IMR-90 (cell line): ENCODE data around the gene SLIT3. TPM values are rescaled to one million over a fixed set of nuclear protein-coding genes. Genes with fewer than 3 reads are reported as not detected.
A peak's percentile ranks its signal among the peaks of the same experiment; 100 is the strongest.

ENCODE experiments used
- ATAC-seq: fragments of 200-7000 bp; cut with Tn5 transposase; 2 replicates; pipeline ENCODE4 v1.9.1; 2020; ENCODE audit warnings: low read depth, mild to moderate bottlenecking, moderate library complexity
- BruUV-seq: library from RNA; stranded (reverse); fragments of 400-500 nt; replicated peaks from 2 replicates; lab custom pipeline; 2021; lab: Mats Ljungman, UMichigan
- CTCF ChIA-PET: fragments of 300-600 bp; formaldehyde crosslinking; extraction: SDS; loops from one replicate; lab custom pipeline; 2021; ENCODE audit warnings: antibody characterized with exemption; lab: Yijun Ruan, JAX
- POLR2A ChIA-PET: fragments of 300-600 bp; sonication (Branson Sonifier 250); formaldehyde crosslinking; loops from one replicate; lab custom pipeline; 2022; ENCODE audit warnings: antibody characterized with exemption; ENCODE audit not compliant: unreplicated experiment; lab: Charles Lee
- DNase-seq: peaks from one replicate; pipeline ENCODE4 v3.0.0; 2013
- H2AFZ ChIP-seq: replicated peaks from 2 replicates; pipeline ENCODE3; 2013; ENCODE audit warnings: low read length, mild to moderate bottlenecking; ENCODE audit not compliant: poor library complexity
- H2AK5ac ChIP-seq: 2 replicates; pipeline ENCODE4 v1.6.1; 2013; ENCODE audit warnings: low read depth, low read length, inconsistent platforms
- H2AK9ac ChIP-seq: replicated peaks from 2 replicates; pipeline ENCODE3; 2013; ENCODE audit warnings: mild to moderate bottlenecking, low read depth, low read length, moderate library complexity; ENCODE audit not compliant: poor library complexity
- H2BK120ac ChIP-seq: 2 replicates; pipeline ENCODE4 v1.6.1; 2013; ENCODE audit warnings: low read depth, low read length, inconsistent platforms
- H2BK15ac ChIP-seq: 3 replicates; pipeline ENCODE4 v1.6.1; 2013; ENCODE audit warnings: low read depth, low read length, inconsistent platforms
- H2BK20ac ChIP-seq: 2 replicates; pipeline ENCODE4 v1.6.1; 2013; ENCODE audit warnings: low read depth, mild to moderate bottlenecking, inconsistent platforms, low read length, moderate library complexity
- H2BK5ac ChIP-seq: 2 replicates; pipeline ENCODE4 v1.6.1; 2013; ENCODE audit warnings: mild to moderate bottlenecking, low read depth, low read length, inconsistent platforms; ENCODE audit not compliant: poor library complexity, severe bottlenecking
- H3K14ac ChIP-seq: replicated peaks from 2 replicates; pipeline ENCODE4 v1.6.1; 2013; ENCODE audit warnings: low read depth, low read length, inconsistent platforms
- H3K18ac ChIP-seq: 2 replicates; pipeline ENCODE4 v1.6.1; 2013; ENCODE audit warnings: low read depth, low read length, control low read depth
- H3K23ac ChIP-seq: 2 replicates; pipeline ENCODE4 v1.6.1; 2013; ENCODE audit warnings: low read depth, low read length, inconsistent platforms
- H3K27ac ChIP-seq: 2 replicates; pipeline ENCODE4 v1.5.1; 2013; ENCODE audit warnings: mild to moderate bottlenecking, control low read depth, low read length; ENCODE audit not compliant: insufficient read depth
- H3K27me3 ChIP-seq: 2 replicates; pipeline ENCODE4 v1.6.1; 2013; ENCODE audit warnings: low read length; ENCODE audit not compliant: control insufficient read depth, insufficient read depth
- H3K36me3 ChIP-seq: 2 replicates; pipeline ENCODE4 v1.6.1; 2013; ENCODE audit warnings: low read length, mixed read lengths; ENCODE audit not compliant: control insufficient read depth, insufficient read depth
- H3K4ac ChIP-seq: 2 replicates; pipeline ENCODE4 v1.6.1; 2013; ENCODE audit warnings: low read depth, low read length, inconsistent platforms
- H3K4me1 ChIP-seq: 2 replicates; pipeline ENCODE4 v1.6.1; 2013; ENCODE audit warnings: low read length, mixed read lengths; ENCODE audit not compliant: control insufficient read depth, insufficient read depth
- H3K4me2 ChIP-seq: 2 replicates; pipeline ENCODE4 v1.6.1; 2013; ENCODE audit warnings: low read depth, mild to moderate bottlenecking, control low read depth, low read length, moderate library complexity
- H3K4me3 ChIP-seq: 2 replicates; pipeline ENCODE4 v1.5.1; 2013; ENCODE audit warnings: low read depth, mild to moderate bottlenecking, control low read depth, low read length, moderate library complexity; ENCODE audit not compliant: insufficient read depth
- H3K56ac ChIP-seq: 2 replicates; pipeline ENCODE4 v1.6.1; 2013; ENCODE audit warnings: low read length, inconsistent platforms; ENCODE audit not compliant: insufficient read depth; ENCODE audit errors: extremely low read depth
- H3K79me1 ChIP-seq, 2 experiments: 2 replicates each; pipeline ENCODE4 v1.6.1; 2013; ENCODE audit warnings: low read length in 2 of 2, inconsistent platforms in 1 of 2, low read depth in 1 of 2
- H3K9ac ChIP-seq: 2 replicates; pipeline ENCODE4 v1.6.1; 2013; ENCODE audit warnings: low read depth, low read length, control low read depth
- H3K9me1 ChIP-seq: 2 replicates; pipeline ENCODE4 v1.6.1; 2013; ENCODE audit warnings: low read length, inconsistent platforms; ENCODE audit not compliant: insufficient read depth
- H3K9me3 ChIP-seq: 2 replicates; pipeline ENCODE4 v1.6.1; 2013; ENCODE audit warnings: low read length; ENCODE audit not compliant: control insufficient read depth, insufficient read depth
- H4K20me1 ChIP-seq: 2 replicates; pipeline ENCODE4 v1.6.1; 2013; ENCODE audit warnings: low read length, inconsistent platforms; ENCODE audit not compliant: insufficient read depth
- H4K5ac ChIP-seq: 2 replicates; pipeline ENCODE4 v1.6.1; 2013; ENCODE audit warnings: mild to moderate bottlenecking, low read depth, low read length, control low read depth
- H4K8ac ChIP-seq, 2 experiments: 2 replicates each; pipeline ENCODE4 v1.6.1; 2013; ENCODE audit warnings: low read depth in 2 of 2, low read length in 2 of 2, control low read depth in 1 of 2, inconsistent platforms in 1 of 2
- H4K91ac ChIP-seq: 2 replicates; pipeline ENCODE4 v1.6.1; 2013; ENCODE audit warnings: low read depth, low read length, inconsistent platforms; ENCODE audit not compliant: insufficient read depth
- BHLHE40 ChIP-seq: fragments of 150-350 bp; IDR thresholded peaks from 2 replicates; pipeline ENCODE4 v1.6.1; 2016; ENCODE audit warnings: mild to moderate bottlenecking, low read depth, low read length
- CEBPB ChIP-seq: IDR thresholded peaks from 2 replicates; pipeline ENCODE4 v1.6.1; 2012; ENCODE audit warnings: low read depth, low read length, improper control_type of control experiment
- CHD1 ChIP-seq: IDR thresholded peaks from 2 replicates; pipeline ENCODE4 v1.6.1; 2012; ENCODE audit warnings: low read depth, low read length, improper control_type of control experiment
- FOS ChIP-seq: fragments of 150-350 bp; IDR thresholded peaks from 2 replicates; pipeline ENCODE4 v1.6.1; 2016; ENCODE audit warnings: low read depth, low read length
- MAFK ChIP-seq: IDR thresholded peaks from 2 replicates; pipeline ENCODE4 v1.6.1; 2012; ENCODE audit warnings: low read depth, low read length, improper control_type of control experiment
- MAZ ChIP-seq: IDR thresholded peaks from 2 replicates; pipeline ENCODE4 v1.6.1; 2012; ENCODE audit warnings: low read depth, mild to moderate bottlenecking, low read length, improper control_type of control experiment, moderate library complexity, borderline replicate concordance
- MXI1 ChIP-seq: IDR thresholded peaks from 2 replicates; pipeline ENCODE4 v1.6.1; 2012; ENCODE audit warnings: low read depth, mild to moderate bottlenecking, low read length, moderate library complexity, borderline replicate concordance
- NFE2L2 ChIP-seq: fragments of 150-350 bp; IDR thresholded peaks from 2 replicates; pipeline ENCODE4 v1.6.1; 2016; ENCODE audit warnings: low read depth, mild to moderate bottlenecking, low read length
- POLR2A ChIP-seq: IDR thresholded peaks from 2 replicates; pipeline ENCODE4 v1.6.1; 2012; ENCODE audit warnings: mild to moderate bottlenecking, low read depth, low read length
- RAD21 ChIP-seq: IDR thresholded peaks from 2 replicates; pipeline ENCODE4 v1.6.1; 2012; ENCODE audit warnings: low read length, improper control_type of control experiment
- RCOR1 ChIP-seq: IDR thresholded peaks from 2 replicates; pipeline ENCODE4 v1.6.1; 2012; ENCODE audit warnings: mild to moderate bottlenecking, low read length, improper control_type of control experiment; ENCODE audit not compliant: insufficient replicate concordance
- RFX5 ChIP-seq: IDR thresholded peaks from 2 replicates; pipeline ENCODE4 v1.8.0; 2012; ENCODE audit warnings: low read depth, mild to moderate bottlenecking, low read length, moderate library complexity
- SMC3 ChIP-seq: fragments of 150-350 bp; IDR thresholded peaks from 2 replicates; pipeline ENCODE4 v1.6.1; 2016; ENCODE audit warnings: low read depth, mild to moderate bottlenecking, antibody characterized with exemption, low read length, moderate library complexity
- WGBS, 2 experiments: methylation state at CpG; one replicate each; pipeline versions ENCODE4 v1.1.5 to v1.1.7; 2013; ENCODE audit warnings: missing lambda C conversion rate in 2 of 2; ENCODE audit not compliant: insufficient read length in 1 of 2; ENCODE audit errors: extremely low coverage in 2 of 2; 5-methylcytosine and 5-hydroxymethylcytosine counted together
- dilution Hi-C: fragments of 300-500 bp; cut with HindIII; formaldehyde crosslinking; loops from one replicate; pipeline ENCODE4 v1.14.3; 2018; ENCODE audit warnings: low sequenced_read_pairs; ENCODE audit not compliant: unreplicated experiment
- in situ Hi-C: fragments of 300-500 bp; cut with MboI; formaldehyde crosslinking; loops from 3 replicates; pipeline ENCODE4 v1.14.3; 2019; ENCODE audit warnings: low sequenced_read_pairs, inconsistent platforms, mixed read lengths
- intact Hi-C: fragments of 100-400 bp; cut with micrococcal nuclease; formaldehyde crosslinking; loops from 2 replicates; pipeline ENCODE4 v1.10.0; 2022
- polyA plus RNA-seq, 3 experiments: library from polyadenylated mRNA; depleted of rRNA; stranded (reverse); fragments of >200 nt; gene quantifications; 2 replicates each; pipeline ENCODE4 v1.2.3, GENCODE V29; 2012; ENCODE audit warnings: low replicate concordance in 1 of 3
- total RNA-seq: library from RNA; depleted of rRNA; stranded (reverse); fragments of >200 nt; gene quantifications from 2 replicates; pipeline ENCODE4 v1.2.3, GENCODE V29; 2012
- TF ChIP-seq, protein P1 (sequence below): fragments of 150-350 bp; IDR thresholded peaks from 2 replicates; pipeline ENCODE4 v1.6.1; 2016; ENCODE audit warnings: low read depth, mild to moderate bottlenecking, low read length, moderate library complexity, borderline replicate concordance
- TF ChIP-seq, protein P2 (sequence below): conservative IDR thresholded peaks from 2 replicates; pipeline ENCODE4 v1.5.1; 2012; ENCODE audit warnings: mild to moderate bottlenecking, low read depth, low read length, improper control_type of control experiment
- TF ChIP-seq, protein P3 (sequence below): fragments of 150-350 bp; IDR thresholded peaks from 2 replicates; pipeline ENCODE4 v1.6.1; 2017; ENCODE audit warnings: mild to moderate bottlenecking, antibody characterized with exemption, low read length, low read depth

SLIT3 gene
- total and polyA plus RNA-seq, 2 of the 4 experiments (the other 2 are of a cell fraction), result 0.18 to 0.50 TPM

DNA sequence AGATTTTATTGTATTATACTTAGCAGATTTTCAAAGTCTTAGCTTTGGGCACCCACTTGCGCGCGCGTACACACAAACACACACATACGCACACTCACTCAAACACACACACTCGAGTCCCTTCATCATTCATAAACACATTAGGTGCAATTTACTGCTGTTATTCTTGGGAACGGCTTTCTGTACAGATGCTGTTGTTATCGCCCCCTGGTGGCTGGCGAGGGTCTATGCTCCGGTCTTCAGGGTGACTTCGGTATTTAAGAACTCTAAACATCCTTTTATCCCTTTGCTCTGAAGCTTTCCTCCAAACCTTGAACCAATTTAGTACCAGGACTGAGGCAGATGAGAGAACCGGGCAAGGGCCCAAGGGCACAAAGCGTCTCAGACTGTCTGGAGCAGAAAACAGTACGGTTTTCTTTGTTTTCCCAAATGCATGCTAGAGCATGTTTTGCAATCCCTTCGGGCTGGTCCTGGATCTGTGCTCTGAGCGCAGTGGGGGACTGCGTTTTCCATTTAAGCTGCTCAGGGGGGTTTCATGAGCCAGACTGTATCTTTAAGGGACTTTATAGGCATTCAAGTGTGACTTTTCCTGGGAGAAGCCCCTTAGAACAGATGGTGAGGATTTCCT, 1.7 kb upstream of the SLIT3 start:
- dilution Hi-C loops, result no loop called here
- H3K23ac ChIP-seq, result no peak overlapping the region
- no peak overlapping the region for H3K27ac ChIP-seq
- H3K4me1 ChIP-seq, result no peaks in the 10 kb centered on the region
- ChIA-PET CTCF (interaction anchor here (0.9 to 1.0 kb wide), 3 partner anchors 10 to 596 kb away, joined by 3 read pairs; no protein-coding TSS in a partner anchor), POLR2A (no interaction called here)
- BruUV-seq, result no TSS peak
- intact Hi-C loops, result loop anchor here (1.0 to 5.0 kb wide), 5 partner anchors 316 to 1035 kb away; no protein-coding TSS in a partner anchor
- peaks cover 30% of the 10 kb centered on the region for H3K27me3 ChIP-seq
- no peak overlapping the region for H2AK5ac ChIP-seq
- no peak overlapping the region for H3K18ac ChIP-seq
- no peak overlapping the region for H3K56ac ChIP-seq
- peak overlapping the region; percentile 56 for H2AFZ ChIP-seq
- H3K9me1 ChIP-seq, result no peaks in the 10 kb centered on the region
- H3K4ac ChIP-seq, result no peak overlapping the region
- no peak overlapping the region for H2BK120ac ChIP-seq
- H4K91ac ChIP-seq, result no peak overlapping the region
- no peaks in the 10 kb centered on the region for H3K79me1 ChIP-seq
- H3K9ac ChIP-seq, result no peak overlapping the region
- DNase-seq (peak; percentile 73), ATAC-seq (peak; percentile 76)
- in situ Hi-C loops, result loop anchor here (10.0 kb wide), 1 partner anchor 628 kb away; no protein-coding TSS in a partner anchor
- H3K4me3 ChIP-seq, result no peak overlapping the region
- H2AK9ac ChIP-seq, result no peak overlapping the region
- TF ChIP-seq MAZ, result no peak
- TF ChIP-seq SMC3, result peak; percentile 67
- TF ChIP-seq, protein P1, sequence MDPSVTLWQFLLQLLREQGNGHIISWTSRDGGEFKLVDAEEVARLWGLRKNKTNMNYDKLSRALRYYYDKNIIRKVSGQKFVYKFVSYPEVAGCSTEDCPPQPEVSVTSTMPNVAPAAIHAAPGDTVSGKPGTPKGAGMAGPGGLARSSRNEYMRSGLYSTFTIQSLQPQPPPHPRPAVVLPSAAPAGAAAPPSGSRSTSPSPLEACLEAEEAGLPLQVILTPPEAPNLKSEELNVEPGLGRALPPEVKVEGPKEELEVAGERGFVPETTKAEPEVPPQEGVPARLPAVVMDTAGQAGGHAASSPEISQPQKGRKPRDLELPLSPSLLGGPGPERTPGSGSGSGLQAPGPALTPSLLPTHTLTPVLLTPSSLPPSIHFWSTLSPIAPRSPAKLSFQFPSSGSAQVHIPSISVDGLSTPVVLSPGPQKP, result no peak
- no peak for TF ChIP-seq NFE2L2
- TF ChIP-seq CEBPB, result no peak
- no peak for TF ChIP-seq CHD1
- TF ChIP-seq, protein P2, sequence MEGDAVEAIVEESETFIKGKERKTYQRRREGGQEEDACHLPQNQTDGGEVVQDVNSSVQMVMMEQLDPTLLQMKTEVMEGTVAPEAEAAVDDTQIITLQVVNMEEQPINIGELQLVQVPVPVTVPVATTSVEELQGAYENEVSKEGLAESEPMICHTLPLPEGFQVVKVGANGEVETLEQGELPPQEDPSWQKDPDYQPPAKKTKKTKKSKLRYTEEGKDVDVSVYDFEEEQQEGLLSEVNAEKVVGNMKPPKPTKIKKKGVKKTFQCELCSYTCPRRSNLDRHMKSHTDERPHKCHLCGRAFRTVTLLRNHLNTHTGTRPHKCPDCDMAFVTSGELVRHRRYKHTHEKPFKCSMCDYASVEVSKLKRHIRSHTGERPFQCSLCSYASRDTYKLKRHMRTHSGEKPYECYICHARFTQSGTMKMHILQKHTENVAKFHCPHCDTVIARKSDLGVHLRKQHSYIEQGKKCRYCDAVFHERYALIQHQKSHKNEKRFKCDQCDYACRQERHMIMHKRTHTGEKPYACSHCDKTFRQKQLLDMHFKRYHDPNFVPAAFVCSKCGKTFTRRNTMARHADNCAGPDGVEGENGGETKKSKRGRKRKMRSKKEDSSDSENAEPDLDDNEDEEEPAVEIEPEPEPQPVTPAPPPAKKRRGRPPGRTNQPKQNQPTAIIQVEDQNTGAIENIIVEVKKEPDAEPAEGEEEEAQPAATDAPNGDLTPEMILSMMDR, result peak; percentile 80
- TF ChIP-seq RFX5, result no peak
- TF ChIP-seq RCOR1, result no peak
- TF ChIP-seq FOS, result no peak
- TF ChIP-seq RAD21, result peak; percentile 63
- TF ChIP-seq, protein P3, sequence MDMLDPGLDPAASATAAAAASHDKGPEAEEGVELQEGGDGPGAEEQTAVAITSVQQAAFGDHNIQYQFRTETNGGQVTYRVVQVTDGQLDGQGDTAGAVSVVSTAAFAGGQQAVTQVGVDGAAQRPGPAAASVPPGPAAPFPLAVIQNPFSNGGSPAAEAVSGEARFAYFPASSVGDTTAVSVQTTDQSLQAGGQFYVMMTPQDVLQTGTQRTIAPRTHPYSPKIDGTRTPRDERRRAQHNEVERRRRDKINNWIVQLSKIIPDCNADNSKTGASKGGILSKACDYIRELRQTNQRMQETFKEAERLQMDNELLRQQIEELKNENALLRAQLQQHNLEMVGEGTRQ, result no peak
- TF ChIP-seq POLR2A, result no peak
- TF ChIP-seq MXI1, result no peak
- TF ChIP-seq BHLHE40, result no peak
- no peak for TF ChIP-seq MAFK
- WGBS, 2 experiments, result 0% methylated on average over 5 of the region's 17 CpGs; no CpG with 5 or more reads in 1 of the 2 experiments
- H4K8ac ChIP-seq, result no peak overlapping the region
- H3K36me3 ChIP-seq, result no peaks in the 10 kb centered on the region
- H3K9me3 ChIP-seq, result no peaks in the 10 kb centered on the region
- no peak overlapping the region for H2BK5ac ChIP-seq
- H2BK15ac ChIP-seq, result no peak overlapping the region
- no peak overlapping the region for H4K5ac ChIP-seq
- no peaks in the 10 kb centered on the region for H4K20me1 ChIP-seq
- H3K4me2 ChIP-seq, result no peak overlapping the region
- no peak overlapping the region for H3K14ac ChIP-seq
- no peak overlapping the region for H2BK20ac ChIP-seq
